CD4-positive, alpha-beta T cell treated with Interleukin-4 for 4 hours (primary cell): ENCODE data around the gene FGGY.

ENCODE experiments used
- DNase-seq: peaks from one replicate; pipeline ENCODE4 v3.0.0-alpha.2; 2020

FGGY gene

GRCh38 chr1:59391212-59392179 is 94.6 kb downstream of the FGGY start:
- no peak for DNase-seq

GRCh38 chr1:59393211-59394180 is 96.6 kb downstream of the FGGY start:
- DNase-seq: no peak

- no peak for DNase-seq
Measured at GRCh38 chr1:59394706-59395425, 98.0 kb downstream of the FGGY start.

- no peak for DNase-seq
Measured at GRCh38 chr1:59396387-59396786, 99.5 kb downstream of the FGGY start.

- no peak for DNase-seq
Measured at GRCh38 chr1:59397139-59397858, 100.4 kb downstream of the FGGY start.

GRCh38 chr1:59399642-59400041 is 102.7 kb downstream of the FGGY start:
- no peak for DNase-seq

GRCh38 chr1:59401581-59401980 is 104.7 kb downstream of the FGGY start:
- DNase-seq: no peak

GRCh38 chr1:59404796-59405195 is 107.9 kb downstream of the FGGY start:
- DNase-seq: no peak

GRCh38 chr1:59406437-59407164 is 109.7 kb downstream of the FGGY start:
- no peak for DNase-seq

GRCh38 chr1:59408608-59409240 is 111.8 kb downstream of the FGGY start:
- DNase-seq: no peak

GRCh38 chr1:59409549-59409948 is 112.7 kb downstream of the FGGY start:
- DNase-seq: no peak

- no peak for DNase-seq
Measured at GRCh38 chr1:59409986-59410385, 113.1 kb downstream of the FGGY start.

GRCh38 chr1:59410457-59410856 is 113.6 kb downstream of the FGGY start:
- DNase-seq: no peak

GRCh38 chr1:59411147-59411546 is 114.3 kb downstream of the FGGY start:
- DNase-seq: no peak

GRCh38 chr1:59412718-59413326 is 115.9 kb downstream of the FGGY start:
- DNase-seq: no peak

- no peak for DNase-seq
Measured at GRCh38 chr1:59413327-59413720, 116.4 kb downstream of the FGGY start.

- DNase-seq: no peak
Measured at GRCh38 chr1:59414406-59415133, 117.7 kb downstream of the FGGY start.

GRCh38 chr1:59415286-59415850 is 118.5 kb downstream of the FGGY start:
- no peak for DNase-seq

GRCh38 chr1:59415881-59416280 is 119.0 kb downstream of the FGGY start:
- DNase-seq: no peak
